NCI-H2107 treated with DMSO at 0.1 percent for 48 hours (cell line): ENCODE results near the gene SLC38A10.

ENCODE experiments used
- DNase-seq: peaks from one replicate; lab custom pipeline; 2025; ENCODE audit not compliant: unreplicated experiment; lab: John Stamatoyannopoulos, UW

Gene SLC38A10

DNA sequence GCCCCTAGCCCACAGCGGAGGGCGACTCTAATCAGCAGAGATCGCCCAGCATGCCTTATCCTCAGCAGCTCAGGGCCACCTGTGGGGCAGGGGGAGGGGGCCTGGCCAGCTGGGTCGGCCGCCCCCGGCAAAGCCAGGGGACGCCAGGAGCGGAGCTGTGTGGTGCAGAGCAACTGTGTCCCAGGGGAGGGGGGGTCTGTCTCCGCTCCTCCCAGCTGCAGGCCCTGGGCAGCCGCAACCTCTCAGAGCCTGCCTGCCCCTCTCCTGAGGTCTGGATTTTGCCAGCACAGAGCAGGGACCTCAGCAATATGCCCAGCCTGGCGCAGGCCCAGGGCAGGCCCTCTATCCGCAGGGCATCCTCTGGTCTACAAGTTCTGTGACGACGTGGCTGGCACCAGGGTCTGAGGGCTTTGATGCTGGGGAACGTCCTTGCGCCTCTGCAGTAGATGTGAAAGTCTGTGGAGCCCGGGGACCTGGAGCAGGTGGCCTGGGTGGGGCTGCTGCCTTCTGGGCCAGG lies 36.5 kb upstream of the SLC38A10 start:
- no peak for DNase-seq

GRCh38 chr17:81330884-81331245 lies 35.8 kb upstream of the SLC38A10 start:
- DNase-seq: no peak

- DNase-seq: peak; percentile 69
Observed at GRCh38 chr17:81329927-81330883, 35.1 kb upstream of the SLC38A10 start.

DNA sequence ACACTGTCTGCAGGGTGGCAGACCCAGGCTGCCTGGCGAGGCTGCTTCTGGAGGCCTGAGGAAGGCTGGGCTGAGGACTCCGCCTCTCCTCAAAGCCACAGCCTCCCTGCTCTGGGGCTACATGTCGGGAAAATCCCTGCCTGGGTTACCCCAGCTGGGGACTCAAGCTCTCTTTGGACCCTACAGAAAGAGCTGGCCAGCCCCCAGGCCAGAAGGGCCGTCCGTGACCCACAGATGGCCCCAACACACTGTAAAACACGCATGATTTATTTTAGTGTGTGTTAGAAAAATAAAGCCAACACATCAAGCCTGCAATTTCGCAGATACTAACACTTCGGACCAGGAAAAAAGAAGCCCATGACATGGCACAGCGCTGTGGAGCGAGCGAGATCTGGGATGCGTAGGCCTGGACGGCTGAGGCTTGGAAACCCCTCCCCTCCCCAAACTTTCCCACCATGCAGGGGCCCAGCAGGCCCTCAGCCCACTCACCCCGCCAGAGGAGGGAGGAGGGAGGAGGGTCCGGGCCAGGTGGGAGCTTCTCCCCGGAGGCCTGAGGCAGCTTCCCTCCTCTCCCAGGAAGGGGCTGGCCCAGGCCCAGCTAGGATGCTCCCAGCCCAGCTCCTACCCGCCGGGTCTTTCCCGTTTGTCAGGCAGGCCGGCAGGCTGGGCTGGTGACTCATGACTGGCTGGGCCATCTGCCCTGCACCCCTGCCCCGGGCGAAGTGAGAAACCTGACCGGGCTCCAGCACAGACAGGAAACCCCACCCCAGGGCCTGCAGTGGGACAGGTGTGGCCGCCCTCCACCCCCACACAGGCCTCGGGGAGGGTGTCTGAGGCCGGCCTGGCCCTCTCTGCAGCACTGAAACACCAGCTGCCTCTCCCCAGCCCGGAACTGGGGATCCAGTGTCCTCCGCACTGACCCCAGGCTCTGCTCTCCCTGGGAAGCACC lies 34.1 kb upstream of the SLC38A10 start:
- DNase-seq: peak; percentile 39

DNA sequence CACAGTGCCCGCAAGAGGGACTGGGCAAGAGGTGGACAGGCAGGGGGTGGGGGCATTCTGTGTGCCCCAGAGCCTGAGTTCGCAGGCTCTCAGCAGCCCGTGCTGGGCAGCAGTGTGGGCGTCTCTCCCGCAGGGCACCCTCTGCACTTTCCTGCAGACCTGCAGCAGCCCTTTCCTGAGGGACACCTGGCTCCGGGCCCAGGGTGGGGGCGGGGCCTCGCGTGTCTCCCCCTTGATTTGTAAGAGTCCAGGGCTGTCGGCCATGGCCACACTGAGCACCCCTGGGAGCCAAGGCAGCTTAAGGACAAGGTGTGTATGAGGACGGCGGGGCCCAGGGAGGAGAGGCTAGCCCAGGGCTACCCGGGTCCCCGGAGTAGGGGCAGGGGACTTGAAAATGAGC lies 33.4 kb upstream of the SLC38A10 start:
- no peak for DNase-seq

DNA sequence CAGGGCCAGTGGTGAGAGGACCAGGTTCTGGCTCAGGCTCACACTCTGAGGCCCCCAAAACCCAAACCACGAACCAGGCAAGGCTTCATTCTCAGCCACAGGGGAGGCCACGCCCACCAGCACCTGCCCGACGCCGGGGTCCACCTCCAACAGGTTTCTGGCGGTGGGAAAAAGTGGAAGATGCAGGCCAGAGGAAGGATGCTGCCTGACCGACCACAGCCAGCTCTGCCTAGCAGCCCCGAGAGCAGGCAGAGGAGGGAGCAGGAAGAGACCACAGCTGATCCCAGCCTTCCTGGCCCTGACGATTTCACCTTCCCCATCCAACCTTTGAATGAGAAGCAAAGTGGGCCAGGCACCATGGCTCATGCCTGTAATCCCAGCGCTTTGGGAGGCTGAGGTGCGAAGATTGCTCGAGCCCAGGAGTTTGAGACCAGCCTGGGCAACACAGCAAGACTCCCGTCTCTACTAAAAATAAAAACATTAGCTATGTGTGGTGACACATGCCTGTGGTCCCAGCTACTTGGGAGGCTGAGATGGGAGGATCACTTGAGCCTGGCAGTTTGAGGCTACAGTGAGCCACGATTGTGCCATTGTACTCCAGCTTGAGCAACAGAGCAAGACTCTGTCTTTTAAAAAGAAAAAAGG lies 30.7 kb upstream of the SLC38A10 start:
- no peak for DNase-seq

DNA sequence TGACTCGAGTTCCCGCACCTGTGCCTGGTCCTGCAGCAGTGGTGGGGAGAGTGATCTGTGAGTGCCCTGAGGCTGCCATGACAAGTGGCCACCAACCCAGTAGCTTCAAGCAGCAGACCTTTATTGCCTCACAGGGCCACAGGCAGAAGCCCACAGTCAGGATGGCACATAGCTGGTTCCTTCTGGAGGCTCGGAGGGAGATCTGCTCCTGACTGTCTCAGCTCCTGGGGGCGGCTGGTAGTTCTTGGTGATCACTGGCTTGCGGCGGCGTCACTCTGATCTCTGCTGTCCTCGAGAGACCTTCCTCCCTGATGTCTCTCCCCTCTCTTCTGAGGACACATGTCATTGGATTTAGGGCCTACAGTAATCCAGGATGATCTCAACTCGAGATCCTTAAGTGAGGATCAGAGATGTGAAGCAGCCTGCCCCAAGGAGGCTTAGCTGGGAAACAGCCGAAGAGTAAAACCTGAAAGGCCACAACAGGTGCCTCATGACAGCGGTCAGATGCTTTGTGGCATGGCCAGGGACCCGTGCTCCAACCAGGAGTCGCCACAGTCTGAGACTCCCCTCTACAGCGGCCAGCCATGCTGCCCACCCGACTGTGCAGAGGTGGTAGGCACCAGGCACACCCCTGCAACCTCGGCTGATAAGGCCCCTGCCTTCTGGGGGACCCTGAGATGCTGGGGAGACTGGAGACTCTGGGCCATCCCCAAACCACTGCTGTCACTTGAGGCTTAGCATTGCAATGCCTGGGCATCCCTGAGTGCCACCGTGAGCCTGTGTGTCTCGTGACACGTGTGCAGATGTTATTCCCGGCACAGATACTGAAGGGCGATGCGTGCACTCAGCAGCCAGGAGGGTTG lies 30.0 kb upstream of the SLC38A10 start:
- no peak for DNase-seq

DNA sequence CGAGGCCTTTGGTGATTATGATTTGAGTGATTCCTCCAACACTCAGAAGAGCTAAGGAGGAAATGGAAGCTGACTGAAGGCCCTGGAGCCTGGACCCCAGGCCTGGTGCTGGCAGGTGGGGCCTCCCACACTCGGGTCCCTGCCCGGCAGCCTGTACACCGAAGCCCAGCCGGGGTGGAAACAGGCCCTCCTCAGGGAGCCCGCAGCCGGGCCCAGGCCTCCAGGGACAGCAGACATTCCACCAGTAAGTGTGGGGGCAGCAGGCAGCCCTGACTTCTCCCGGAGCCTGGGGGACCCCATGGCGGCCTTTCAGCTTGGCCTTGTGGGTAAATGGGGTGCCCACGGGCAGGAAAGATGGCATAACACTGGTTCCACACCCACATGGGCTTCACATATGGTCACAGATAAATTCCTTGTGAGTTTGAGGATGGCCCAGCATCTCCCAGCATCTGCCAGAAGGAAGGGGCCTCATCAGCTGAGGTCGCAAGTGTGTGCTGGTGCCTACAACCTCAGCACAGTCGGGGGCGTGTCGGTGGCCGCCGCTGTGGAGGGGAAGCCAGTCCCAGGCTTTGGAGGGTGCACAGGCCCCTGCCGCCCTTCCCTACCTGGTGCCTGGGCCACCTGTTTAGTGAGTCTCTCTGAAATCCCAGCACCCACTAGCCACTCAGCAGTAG lies 29.2 kb upstream of the SLC38A10 start:
- no peak for DNase-seq

DNA sequence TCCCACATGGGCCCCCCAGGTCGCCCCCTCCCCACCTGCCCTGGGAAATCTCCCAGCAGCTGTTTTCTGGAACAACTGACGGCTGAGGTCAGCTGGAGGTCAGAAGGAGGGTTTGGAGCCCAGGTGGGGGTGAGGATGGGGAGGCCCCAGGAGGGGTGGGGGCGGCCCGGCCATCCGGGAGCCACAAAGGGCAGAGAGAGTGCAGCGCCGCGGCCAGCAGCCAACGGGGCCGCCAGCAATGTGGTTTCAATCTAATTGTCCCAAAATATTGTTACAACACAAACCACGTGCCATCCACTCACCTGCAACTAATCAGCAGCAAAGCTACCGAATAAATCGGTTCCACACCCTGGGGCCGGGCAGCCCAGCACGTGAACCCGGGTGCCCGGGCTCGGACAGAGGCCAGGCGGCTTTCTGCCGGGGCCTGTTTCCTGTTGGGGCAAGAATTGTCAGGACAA lies 28.3 kb upstream of the SLC38A10 start:
- DNase-seq: no peak

DNA sequence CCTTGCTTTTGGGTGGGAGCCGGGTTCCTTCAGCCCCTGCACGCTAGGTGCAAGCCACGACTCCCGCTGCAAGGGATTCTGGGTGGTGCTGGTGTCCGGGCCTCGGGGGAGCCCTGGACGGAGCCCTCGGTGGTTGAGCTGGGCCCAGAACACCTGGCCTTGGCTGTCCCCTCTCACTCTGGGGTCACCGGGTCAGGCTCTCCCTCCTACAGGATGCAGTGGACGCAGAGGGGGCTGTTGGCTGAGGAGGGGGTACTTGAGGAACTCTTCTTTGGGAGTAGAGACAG lies 27.9 kb upstream of the SLC38A10 start:
- DNase-seq: no peak

DNA sequence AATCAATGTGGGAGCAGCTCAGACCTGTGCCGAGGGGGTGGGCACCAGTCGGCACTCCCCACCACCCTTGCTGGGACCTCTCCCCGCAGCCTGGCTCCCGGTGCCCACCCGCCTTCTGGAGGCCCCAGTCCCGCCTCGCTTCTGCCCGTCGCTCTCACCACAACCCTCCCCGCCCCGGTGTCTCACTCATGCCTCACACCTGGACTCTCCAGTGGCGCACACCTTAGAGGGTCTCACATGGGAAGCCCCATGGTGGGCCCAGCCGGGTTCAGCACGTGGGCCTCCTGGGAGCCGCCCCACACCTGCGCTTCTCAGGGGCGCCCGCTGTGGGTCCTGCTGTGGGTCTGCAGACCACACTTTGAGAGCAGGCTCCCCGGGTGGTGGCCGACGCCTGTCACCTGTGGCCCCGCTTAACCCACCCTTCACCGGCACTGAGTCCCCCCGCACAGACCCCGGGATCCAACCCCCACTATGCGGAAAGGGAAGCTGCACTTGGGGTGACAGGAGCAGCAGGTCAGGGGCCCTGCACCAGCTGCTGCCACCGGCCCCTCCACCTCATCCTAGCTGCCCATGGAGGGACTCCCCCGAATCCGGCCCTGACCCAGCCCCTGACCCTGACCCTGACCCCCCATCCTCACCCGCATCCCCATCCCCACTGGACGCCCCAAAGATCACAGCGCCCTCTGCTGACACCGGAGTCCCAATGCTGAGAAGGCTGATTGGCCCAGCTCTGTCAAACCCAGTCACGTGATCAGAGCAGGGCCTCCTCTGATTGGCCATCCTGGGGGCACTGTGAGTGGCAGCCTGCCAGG lies 27.4 kb upstream of the SLC38A10 start:
- DNase-seq: no peak

DNA sequence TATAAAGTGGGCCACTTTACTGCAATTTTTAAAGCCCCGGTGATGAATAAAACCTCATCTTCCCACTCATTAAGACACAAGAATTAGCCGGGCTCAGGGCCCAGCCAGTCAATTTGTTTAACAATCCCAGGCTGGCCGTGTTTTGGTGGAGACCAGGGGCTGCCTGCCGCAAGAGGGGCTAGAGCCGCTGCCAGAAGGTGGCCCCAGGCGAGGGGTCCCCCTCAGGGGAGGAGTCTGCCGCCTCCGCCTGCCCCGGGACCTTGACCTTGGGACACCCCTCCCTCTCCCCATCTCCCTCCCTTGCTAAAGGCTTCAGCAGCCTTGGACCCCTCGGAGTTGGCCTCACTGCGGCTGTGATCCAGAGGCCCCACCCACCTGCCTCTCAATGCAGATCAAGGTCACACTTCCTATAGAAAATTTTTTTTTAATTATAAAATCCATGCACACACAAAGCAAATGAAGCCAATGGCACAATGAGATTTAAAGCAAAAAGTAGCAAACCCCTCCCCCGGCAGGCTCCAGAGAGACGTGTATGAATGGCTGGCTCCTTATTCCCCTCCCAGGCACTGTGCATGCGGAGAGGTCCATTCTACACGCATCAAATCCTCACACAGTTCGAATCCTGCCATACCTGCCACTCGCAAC lies 23.0 kb upstream of the SLC38A10 start:
- DNase-seq: no peak

DNA sequence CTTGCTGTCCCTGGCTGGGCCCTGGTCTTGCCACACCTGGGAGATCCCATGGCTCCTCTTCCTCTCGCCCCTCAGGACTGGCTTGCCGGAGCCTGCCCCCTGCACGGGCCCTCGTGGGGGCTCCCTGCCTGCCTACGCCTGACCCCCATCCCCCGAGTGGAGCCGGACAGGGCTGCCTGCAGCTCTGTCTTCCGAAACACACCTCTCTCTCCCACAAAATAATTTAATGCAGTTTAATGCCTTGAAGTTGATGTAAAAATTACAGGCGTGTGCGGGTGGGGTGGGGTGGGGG lies 22.4 kb upstream of the SLC38A10 start:
- DNase-seq: no peak

DNA sequence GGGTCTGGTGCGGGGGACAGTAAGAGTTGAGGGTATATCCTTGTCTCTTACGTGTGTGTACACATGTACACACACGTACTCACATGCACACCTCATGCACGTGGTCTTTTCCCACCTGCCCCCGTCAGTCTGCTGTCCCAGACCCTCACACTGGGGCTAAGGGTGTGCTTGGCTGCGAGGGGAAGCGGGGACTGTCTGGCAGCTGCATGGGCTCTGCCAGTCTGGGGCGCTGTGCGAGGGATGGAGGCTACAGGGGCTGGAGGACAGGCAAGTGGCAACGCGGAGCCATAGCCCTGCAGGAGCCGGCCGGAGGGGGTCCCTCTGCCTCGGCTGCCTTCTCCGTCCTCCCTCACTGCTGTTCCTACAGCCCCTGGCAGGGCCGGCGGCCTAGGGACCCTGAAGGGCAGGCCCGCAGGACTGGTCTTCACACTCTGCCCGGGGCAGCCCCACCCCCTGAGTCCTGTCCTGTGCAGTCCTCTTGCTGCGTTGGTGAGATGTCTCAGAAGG lies 20.8 kb upstream of the SLC38A10 start:
- DNase-seq: no peak

- DNase-seq: no peak
Observed at GRCh38 chr17:81315129-81315884, 20.2 kb upstream of the SLC38A10 start.

GRCh38 chr17:81314398-81315081 lies 19.4 kb upstream of the SLC38A10 start:
- no peak for DNase-seq

DNA sequence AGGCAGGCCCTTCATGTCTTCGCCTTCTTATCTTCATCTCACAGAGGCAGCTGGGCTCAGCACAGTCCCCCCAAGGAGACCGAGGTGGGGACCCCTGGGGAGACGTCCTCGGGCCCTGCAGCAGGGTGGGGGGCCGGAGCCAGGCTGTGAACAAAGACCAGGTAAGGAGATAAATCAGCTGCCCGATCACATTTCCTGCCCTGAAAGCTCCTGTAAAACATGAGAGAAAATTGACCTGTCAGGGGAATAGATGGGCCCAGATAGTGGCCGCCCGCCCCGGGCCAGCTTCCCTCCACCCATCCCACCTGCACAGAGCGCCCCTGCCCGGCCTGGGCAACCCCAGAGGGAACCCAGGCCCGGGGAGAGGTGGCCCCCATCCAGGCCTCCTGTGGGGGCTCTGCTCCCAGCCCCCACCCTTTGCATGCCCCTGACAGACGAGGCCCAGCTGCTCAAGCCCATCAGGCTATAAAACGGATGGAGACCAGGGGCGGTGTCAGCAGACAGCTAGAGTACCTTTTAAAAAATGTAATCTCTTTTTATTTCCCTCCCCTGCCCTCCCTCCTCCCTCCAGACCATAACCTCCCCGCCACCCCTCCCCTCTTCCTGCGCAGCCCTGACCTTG lies 18.8 kb upstream of the SLC38A10 start:
- no peak for DNase-seq
